GM20000 (cell line): ENCODE measurements around the gene NIT1.
A peak's percentile ranks its signal among the peaks of the same experiment; 100 is the strongest.
"Not testable (repeated sequence)": the region's sequence is repeated elsewhere in the genome, so short reads cannot be mapped to it uniquely, and the experiment has no call there.

ENCODE experiments used
- DNase-seq: peaks from one replicate; pipeline ENCODE4 v3.0.0; 2012; ENCODE audit warnings: low spot score
- CTCF ChIP-seq: IDR thresholded peaks from 2 replicates; pipeline ENCODE4 v1.5.1; 2012; ENCODE audit warnings: mild to moderate bottlenecking, control low read depth; ENCODE audit errors: extremely low read depth, missing control alignments

NIT1 gene

GRCh38 chr1:161115132-161115711 lies 2.7 kb upstream of the NIT1 start:
- DNase-seq, result no peak
- no peak for TF ChIP-seq CTCF

- DNase-seq, result not testable (repeated sequence)
Observed at GRCh38 chr1:161115961-161116360, 1.9 kb upstream of the NIT1 start.

- no peak for TF ChIP-seq CTCF
- peak; percentile 78 for DNase-seq
Observed at GRCh38 chr1:161119092-161119903, 1.4 kb downstream of the NIT1 start.

GRCh38 chr1:161121042-161121650 lies 3.2 kb downstream of the NIT1 start:
- TF ChIP-seq CTCF, result no peak
- no peak for DNase-seq

GRCh38 chr1:161121834-161122233 lies 3.9 kb downstream of the NIT1 start:
- TF ChIP-seq CTCF, result no peak
- no peak for DNase-seq

- TF ChIP-seq CTCF, result no peak
- DNase-seq, result no peak
Observed at GRCh38 chr1:161122967-161123366, 5.1 kb downstream of the NIT1 start.

- TF ChIP-seq CTCF, result no peak
- DNase-seq, result no peak
Observed at GRCh38 chr1:161127649-161128048, 9.7 kb downstream of the NIT1 start.
